Stimulated activated CD8-positive, alpha-beta memory T cell treated with anti-CD3 and anti-CD28 coated beads, Interleukin-15, amount 100 ng/mL, for 24 hours (primary cell): Measurements from ENCODE around the gene CAPZA2.
"Not testable (repeated sequence)": the region's sequence is repeated elsewhere in the genome, so short reads cannot be mapped to it uniquely, and the experiment has no call there.

Experiments
- DNase-seq: peaks from one replicate; pipeline ENCODE4 v3.0.0-alpha.2; 2020; ENCODE audit warnings: low read depth

Gene CAPZA2

DNA sequence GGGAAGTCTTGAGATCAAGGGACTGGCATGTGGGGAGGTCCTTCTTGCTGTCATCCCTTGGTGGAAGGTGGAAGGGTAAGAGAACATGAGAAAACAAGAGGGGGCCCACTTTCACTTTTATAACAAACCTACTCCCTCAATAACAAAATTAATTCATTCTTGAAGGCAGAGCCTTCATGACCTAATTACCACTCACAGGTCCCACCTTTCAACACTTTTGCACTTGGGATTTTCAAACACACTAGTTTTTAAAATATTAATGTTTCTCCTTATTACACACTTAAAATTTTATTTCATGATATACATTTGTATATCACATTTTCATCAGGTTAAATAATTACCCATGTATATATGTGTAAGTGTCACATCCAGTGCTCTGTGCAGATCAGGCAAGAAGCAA lies 93.0 kb downstream of the CAPZA2 start:
- no peak for DNase-seq

DNA sequence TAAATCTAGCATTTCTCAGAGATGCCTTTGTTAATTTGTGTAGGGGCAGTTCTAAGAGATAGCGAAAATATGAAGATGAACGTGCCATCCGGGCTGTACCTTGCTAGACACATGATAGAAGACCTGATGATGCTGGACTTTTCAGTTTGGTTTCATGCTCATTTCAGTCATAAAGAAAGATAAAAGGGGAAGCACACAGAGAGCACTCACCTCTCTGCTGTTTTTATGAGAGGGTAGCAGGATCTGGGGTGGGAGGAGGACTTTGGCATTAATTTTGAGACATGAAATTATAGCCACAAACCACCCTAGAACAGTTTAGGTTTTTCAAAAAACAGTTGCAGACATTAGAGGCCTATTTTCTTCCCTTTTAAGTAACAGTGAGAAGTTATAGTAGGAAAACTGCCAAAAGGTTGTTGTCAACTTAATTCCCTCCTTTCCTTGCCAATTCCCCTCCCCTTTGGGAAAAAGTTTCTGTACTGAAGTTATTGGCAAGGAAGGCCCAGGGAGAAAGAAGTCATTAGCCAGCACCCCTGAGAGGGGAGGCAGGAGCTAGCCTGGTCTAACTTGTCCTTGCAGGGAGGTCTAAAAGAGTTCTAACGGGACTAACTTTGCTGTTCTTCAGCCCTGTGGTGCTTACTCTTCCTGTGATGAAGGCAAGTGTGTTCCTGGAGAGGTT lies 93.6 kb downstream of the CAPZA2 start:
- no peak for DNase-seq

DNA sequence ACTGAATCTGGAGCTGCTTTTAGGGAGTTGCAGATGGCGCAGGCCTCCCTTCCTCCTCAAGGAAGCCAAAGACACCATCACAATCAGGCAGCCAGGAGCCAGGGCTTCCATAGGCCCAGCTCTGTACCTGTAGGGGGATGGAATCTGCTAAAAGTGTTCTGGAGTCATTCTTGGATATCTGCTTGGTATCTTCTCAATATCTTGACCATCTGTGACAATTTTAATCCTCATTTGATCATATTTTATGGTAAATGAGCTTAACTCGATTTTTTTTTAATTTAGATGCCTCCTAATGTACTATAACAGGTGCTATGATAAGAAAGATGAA lies 94.1 kb downstream of the CAPZA2 start:
- DNase-seq: no peak

DNA sequence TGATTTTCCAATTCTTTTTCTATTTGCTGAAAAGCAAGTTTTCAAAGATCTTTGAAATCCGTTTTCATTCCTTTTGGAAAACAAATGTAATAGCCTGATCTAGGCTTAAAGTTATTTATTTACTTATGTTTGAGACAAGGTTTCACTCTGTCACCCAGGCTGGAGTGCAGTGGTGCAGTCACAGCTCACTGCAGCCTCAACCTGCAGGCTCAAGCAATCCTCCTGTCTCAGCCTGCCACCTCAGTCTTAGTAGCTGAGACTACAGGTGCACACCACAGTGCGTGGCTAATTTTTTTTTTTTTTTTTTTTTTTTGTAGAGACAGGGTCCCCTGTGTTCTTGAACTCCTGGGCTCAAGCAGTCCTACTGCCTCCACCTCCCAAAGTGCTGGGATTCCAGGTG lies 95.5 kb downstream of the CAPZA2 start:
- no peak for DNase-seq

DNA sequence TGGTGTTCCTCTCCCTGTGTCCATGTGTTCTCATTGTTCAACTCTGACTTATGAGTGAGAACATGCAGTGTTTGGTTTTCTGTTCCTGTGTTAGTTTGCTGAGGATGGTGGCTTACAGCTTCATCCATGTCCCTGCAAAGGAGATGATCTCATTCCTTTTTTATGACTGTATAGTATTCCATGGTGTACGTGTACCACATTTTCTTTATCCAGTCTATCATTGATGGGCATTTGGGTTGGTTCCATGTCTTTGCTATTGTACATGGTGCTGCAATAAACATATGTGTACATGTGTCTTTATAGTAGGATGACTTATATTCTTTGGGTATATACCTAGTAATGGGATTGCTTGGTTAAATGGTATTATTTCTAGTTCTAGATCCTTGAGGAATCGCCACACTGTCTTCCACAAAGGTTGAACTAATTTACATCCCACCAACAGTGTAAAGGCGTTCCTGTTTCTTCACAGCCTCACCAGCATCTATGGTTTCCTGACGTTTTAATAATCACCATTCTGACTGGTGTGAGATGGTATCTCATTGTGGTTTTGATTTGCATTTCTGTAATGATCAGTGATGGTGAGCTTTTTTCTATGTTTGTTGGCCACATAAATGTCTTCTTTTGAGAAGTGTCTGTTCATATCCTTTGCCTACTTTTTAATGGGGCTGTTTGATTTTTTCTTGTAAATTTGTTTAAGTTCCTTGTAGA lies 99.7 kb downstream of the CAPZA2 start:
- not testable (repeated sequence) for DNase-seq

DNA sequence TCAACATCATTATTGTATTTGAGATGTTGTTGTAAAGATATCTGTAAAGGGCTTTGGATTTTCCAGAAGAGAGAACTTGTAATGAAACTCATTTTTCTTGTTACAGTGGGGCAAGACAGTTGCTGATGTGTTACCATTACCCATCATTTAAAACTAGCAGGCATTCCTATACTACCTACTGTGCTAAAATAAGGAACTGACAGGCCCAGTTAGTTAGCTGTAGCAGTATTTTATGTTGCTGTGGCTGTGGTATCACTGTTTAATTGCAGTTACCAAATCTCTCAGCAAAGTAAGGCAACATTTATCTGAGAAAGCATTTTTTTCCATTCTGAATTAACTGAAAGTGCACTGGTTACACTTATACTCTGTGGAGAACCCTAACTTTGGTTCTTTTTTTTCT lies 100.8 kb downstream of the CAPZA2 start:
- DNase-seq: no peak

DNA sequence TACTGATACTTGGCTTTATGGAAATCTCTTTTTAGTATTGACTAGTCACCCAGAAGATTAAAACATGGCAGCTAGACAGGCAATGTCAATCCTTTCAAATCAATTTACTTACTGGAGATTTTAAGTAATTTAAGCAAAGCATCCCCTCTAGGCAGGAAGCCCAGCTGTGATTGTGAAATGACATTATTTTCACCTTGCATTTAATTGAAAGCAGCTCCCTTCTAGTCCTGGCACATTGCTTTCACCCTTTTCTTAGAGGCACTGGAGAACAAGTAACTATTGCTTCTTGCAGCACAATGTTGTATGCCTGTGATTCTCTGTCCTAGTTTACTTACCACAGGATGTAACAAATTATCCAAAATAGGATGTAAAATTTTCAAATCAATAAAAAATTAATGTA lies 104.2 kb downstream of the CAPZA2 start:
- DNase-seq: no peak

DNA sequence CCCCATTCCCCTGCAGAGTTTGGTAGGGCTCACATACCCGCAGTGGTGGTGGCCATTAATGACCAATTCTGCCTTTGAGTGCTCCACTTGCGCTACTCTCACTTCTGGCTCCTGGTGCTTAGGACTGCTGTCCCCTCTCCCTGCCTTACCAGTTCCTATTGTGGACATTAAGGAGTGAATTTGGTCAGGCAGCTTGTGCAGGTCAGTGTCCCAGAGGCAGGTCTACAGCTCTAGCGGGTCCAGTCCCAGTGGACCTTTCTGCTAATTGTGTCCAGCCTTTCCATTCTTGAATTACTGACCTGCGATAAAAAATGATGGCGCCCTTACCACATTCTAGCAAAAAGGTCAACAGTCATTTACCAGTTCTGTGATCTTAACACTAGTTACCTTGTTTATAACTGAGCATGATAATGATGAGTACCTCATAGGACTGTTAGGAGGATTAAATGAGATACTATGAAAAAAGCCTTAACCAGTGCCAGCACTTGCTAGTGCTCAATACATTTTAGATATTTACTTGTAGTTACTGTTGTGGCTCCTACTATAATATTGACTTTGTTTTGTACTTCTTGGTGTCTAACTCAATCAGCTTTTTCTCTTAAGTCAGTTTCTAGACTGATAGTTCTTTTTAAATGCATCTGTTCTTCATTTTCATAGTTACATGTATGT lies 105.0 kb downstream of the CAPZA2 start:
- DNase-seq: no peak

DNA sequence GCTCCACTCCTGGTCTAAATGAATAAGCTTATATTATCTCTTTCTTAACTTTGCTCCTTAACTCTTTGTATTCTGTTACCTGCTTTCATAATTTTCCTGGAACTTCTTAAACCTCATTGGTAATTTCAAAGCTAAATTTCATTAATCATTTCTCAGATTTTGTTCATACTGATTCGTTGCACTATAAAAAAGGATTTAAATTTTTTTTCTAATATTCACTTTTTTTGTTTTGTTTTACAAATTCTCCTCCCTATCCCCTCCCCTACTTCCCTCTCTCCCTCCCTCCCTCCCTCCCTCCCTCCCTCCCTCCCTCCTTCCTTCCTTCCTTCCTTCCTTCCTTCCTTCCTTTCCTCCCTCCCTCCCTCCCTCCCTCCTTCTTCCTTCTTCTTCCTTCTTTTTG lies 105.6 kb downstream of the CAPZA2 start:
- no peak for DNase-seq

DNA sequence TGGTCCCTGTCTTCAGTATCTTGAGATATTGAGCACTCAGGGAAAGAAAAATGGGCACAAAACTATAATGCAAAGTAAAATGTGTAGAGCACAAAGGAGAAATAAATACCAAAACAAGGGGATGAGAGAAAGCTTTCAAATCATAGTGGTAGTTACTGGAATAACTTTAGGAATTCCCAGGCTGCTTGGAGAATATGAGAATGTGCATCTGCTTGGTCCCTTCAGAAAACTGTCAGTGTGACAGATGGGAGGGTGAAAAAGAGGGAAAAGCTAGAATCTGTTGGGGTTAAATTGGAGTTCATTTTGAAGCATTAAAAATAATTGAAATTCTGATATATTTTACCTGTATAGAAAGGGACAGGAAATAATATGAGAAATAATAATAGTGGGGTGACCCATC lies 106.2 kb downstream of the CAPZA2 start:
- DNase-seq: no peak

DNA sequence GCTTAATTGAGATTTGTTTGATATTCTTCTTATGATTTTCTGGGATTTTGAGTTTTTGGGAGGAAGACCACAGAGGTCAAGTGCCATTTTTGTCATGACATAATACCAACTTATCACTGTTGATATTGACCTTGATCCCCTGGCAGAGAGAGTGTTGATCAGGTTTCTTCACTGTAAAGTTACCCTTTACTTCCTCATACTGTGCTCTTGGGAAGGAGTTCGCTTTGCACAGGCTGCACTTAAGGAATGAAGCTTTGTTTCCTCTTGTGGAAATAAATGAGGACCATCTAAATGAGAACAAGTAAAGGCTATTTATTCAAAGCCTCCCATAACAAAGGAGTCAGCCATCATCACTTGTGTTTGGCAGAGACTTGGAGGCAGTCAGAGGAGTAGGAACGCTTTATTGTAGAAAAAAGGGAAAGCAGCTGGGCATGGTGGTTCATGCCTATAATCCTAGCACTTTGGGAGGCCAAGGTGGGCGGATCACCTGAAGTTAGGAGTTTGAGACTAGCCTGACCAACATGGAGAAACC lies 107.0 kb downstream of the CAPZA2 start:
- DNase-seq: no peak

DNA sequence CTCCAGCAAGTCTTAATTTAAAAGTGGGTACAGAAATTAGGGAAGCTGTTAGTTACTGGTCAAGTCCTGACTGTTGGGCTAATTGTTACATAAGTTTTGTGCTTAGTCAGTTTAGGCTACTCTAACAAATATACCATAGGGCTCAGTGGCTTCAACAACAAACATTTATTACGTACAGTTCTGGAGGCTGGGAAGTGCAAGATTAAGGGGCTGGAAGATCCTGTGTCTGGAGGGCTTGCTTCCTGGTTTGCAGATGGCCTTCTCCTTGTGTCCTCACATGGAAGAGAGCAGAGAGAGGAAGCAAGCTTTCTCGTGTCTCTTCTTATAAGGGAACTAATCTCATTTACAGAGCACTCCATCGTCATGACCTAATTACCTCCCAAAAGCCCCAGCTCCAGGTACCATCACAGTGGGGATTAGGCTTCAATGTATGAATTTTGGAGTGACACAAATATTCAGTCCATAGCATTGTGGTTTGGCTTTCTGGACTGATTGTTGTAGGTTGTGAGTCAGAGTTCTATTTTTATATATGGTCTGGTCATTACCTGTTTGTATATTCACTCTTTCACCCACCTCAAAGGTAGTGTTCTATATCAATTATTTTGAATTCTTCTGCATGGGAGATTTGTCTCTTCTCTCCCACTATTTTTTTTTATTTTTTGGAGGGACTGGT lies 108.0 kb downstream of the CAPZA2 start:
- DNase-seq: no peak

DNA sequence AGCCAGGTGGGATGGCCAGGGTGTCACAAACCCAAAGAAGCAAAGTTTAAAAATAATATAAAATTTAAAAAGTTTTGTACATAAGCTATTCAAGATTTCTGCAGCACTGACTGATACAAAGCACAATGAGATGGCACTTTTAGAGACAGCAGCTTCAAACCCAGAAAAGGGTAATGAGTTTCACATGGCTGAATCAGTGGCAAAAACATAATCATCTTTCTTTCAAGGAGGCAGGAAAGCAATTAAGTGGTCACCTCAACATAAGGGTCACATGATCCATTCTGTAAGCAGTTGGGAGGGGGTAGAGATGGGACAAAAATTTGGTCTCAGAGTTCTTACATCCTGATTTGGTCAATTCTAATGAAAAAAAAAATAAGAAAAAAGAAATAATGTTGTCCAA lies 108.8 kb downstream of the CAPZA2 start:
- DNase-seq: not testable (repeated sequence)
